Mucosa of rectum (tissue), 2 donors: Measurements from ENCODE around the gene ENGASE.

Experiments
- H3K27ac ChIP-seq, 2 donors: one replicate each; pipeline ENCODE4 v1.7.0; 2013; ENCODE audit warnings: inconsistent platforms in 2 of 2, low read depth in 2 of 2, low read length in 2 of 2
- H3K27me3 ChIP-seq, 2 donors: one replicate each; pipeline ENCODE4 v1.7.0; 2013; ENCODE audit warnings: low read length in 2 of 2; ENCODE audit not compliant: control insufficient read depth in 2 of 2, insufficient read depth in 2 of 2
- H3K36me3 ChIP-seq, 2 donors: one replicate each; pipeline ENCODE4 v1.7.0; 2013; ENCODE audit warnings: low read length in 2 of 2; ENCODE audit not compliant: control insufficient read depth in 2 of 2, insufficient read depth in 2 of 2
- H3K4me1 ChIP-seq, 2 donors: one replicate each; pipeline ENCODE4 v1.7.0; 2013; ENCODE audit warnings: low read length in 2 of 2, mild to moderate bottlenecking in 1 of 2; ENCODE audit not compliant: control insufficient read depth in 2 of 2, insufficient read depth in 2 of 2
- H3K4me3 ChIP-seq, 2 donors: one replicate each; pipeline ENCODE4 v1.7.0; 2013; ENCODE audit warnings: low read length in 2 of 2
- H3K9ac ChIP-seq, 2 donors: one replicate each; pipeline ENCODE4 v1.7.0; 2013; ENCODE audit warnings: low read length in 2 of 2, low read depth in 1 of 2, mild to moderate bottlenecking in 1 of 2
- H3K9me3 ChIP-seq, 2 donors: one replicate each; pipeline ENCODE4 v1.7.0; 2013; ENCODE audit warnings: low read length in 2 of 2; ENCODE audit not compliant: control insufficient read depth in 2 of 2
- donor health status: healthy.
- donor health status: Normal muscosa, but diverticular disease.

The ENGASE gene

GRCh38 chr17:79053251-79053925 lies 21.2 kb upstream of the ENGASE start:
- Histone ChIP-seq H3K27me3 (no peaks in the 10 kb centered on the region), H3K27ac (no peak overlapping the region), H3K9ac (no peak overlapping the region), H3K4me3 (no peak overlapping the region), H3K9me3 (no peaks in the 10 kb centered on the region), H3K36me3 (no peaks in the 10 kb centered on the region), H3K4me1 (no peaks in the 10 kb centered on the region)

- no peaks in the 10 kb centered on the region for H3K36me3 ChIP-seq
- H3K9ac ChIP-seq: no peak overlapping the region
- no peak overlapping the region for H3K27ac ChIP-seq
- no peaks in the 10 kb centered on the region for H3K4me1 ChIP-seq
- no peaks in the 10 kb centered on the region for H3K27me3 ChIP-seq
- no peak overlapping the region for H3K4me3 ChIP-seq
- H3K9me3 ChIP-seq: no peaks in the 10 kb centered on the region
These were observed 20.2 kb upstream of the ENGASE start for GRCh38 chr17:79054200-79054960.

- H3K36me3 ChIP-seq: no peaks in the 10 kb centered on the region
- H3K27me3 ChIP-seq: no peaks in the 10 kb centered on the region
- no peak overlapping the region for H3K4me3 ChIP-seq
- no peak overlapping the region for H3K27ac ChIP-seq
- H3K9me3 ChIP-seq: no peaks in the 10 kb centered on the region
- H3K9ac ChIP-seq: no peak overlapping the region
- H3K4me1 ChIP-seq: no peaks in the 10 kb centered on the region
These were observed 19.4 kb upstream of the ENGASE start for GRCh38 chr17:79055197-79055596.

GRCh38 chr17:79057737-79058385 lies 16.8 kb upstream of the ENGASE start:
- Histone ChIP-seq H3K4me1 (no peaks in the 10 kb centered on the region), H3K27me3 (no peaks in the 10 kb centered on the region), H3K9me3 (no peaks in the 10 kb centered on the region), H3K9ac (no peak overlapping the region), H3K4me3 (no peak overlapping the region), H3K36me3 (no peaks in the 10 kb centered on the region), H3K27ac (no peak overlapping the region)

- H3K27ac ChIP-seq: no peak overlapping the region
- no peak overlapping the region for H3K4me3 ChIP-seq
- H3K9me3 ChIP-seq: no peaks in the 10 kb centered on the region
- no peaks in the 10 kb centered on the region for H3K36me3 ChIP-seq
- no peaks in the 10 kb centered on the region for H3K27me3 ChIP-seq
- no peaks in the 10 kb centered on the region for H3K4me1 ChIP-seq
- H3K9ac ChIP-seq: no peak overlapping the region
These were observed 11.9 kb upstream of the ENGASE start for GRCh38 chr17:79062691-79063090.

- no peaks in the 10 kb centered on the region for H3K4me1 ChIP-seq
- H3K27ac ChIP-seq: no peak overlapping the region
- no peak overlapping the region for H3K4me3 ChIP-seq
- no peaks in the 10 kb centered on the region for H3K27me3 ChIP-seq
- H3K9me3 ChIP-seq: no peaks in the 10 kb centered on the region
- no peak overlapping the region for H3K9ac ChIP-seq
- no peaks in the 10 kb centered on the region for H3K36me3 ChIP-seq
These were observed 10.6 kb upstream of the ENGASE start for GRCh38 chr17:79064026-79064425.

- Histone ChIP-seq H3K27ac (no peak overlapping the region), H3K4me3 (no peak overlapping the region), H3K9me3 (no peaks in the 10 kb centered on the region), H3K9ac (no peak overlapping the region), H3K36me3 (no peaks in the 10 kb centered on the region), H3K27me3 (no peaks in the 10 kb centered on the region), H3K4me1 (no peaks in the 10 kb centered on the region)
These were observed 9.4 kb upstream of the ENGASE start for GRCh38 chr17:79065105-79065670.

GRCh38 chr17:79066963-79067362 lies 7.7 kb upstream of the ENGASE start:
- H3K4me1 ChIP-seq: no peaks in the 10 kb centered on the region
- no peaks in the 10 kb centered on the region for H3K9me3 ChIP-seq
- no peak overlapping the region for H3K27ac ChIP-seq
- H3K9ac ChIP-seq: no peak overlapping the region
- H3K36me3 ChIP-seq: no peaks in the 10 kb centered on the region
- H3K4me3 ChIP-seq: no peak overlapping the region
- no peaks in the 10 kb centered on the region for H3K27me3 ChIP-seq

GRCh38 chr17:79070266-79070880 lies 4.3 kb upstream of the ENGASE start:
- no peaks in the 10 kb centered on the region for H3K27me3 ChIP-seq
- H3K27ac ChIP-seq: no peak overlapping the region
- no peak overlapping the region for H3K9ac ChIP-seq
- H3K9me3 ChIP-seq: no peaks in the 10 kb centered on the region
- H3K4me1 ChIP-seq: peaks cover 17 to 19% of the 10 kb centered on the region in 2 donors
- H3K4me3 ChIP-seq: no peak overlapping the region
- H3K36me3 ChIP-seq: no peaks in the 10 kb centered on the region
